ENCODE measurements around the gene RPL22.

The RPL22 gene

DNA sequence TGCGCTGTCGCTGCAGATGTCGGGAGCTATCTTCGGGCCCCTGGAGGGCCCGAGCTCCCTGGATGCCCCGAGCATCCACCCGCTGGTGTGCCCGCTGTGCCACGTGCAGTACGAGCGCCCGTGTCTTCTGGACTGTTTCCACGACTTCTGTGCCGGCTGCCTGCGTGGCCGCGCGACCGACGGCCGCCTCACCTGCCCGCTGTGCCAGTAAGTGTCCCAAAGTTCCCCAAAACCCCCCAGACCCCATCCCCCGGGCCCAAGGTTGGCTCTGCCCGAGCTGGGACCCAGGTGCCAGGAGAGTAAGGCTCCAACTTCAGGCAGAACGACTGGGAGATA lies 7.1 kb upstream of the RPL22 start:
- no peak for DNase-seq (ENCODE audit: low read depth, low spot score)
- peak overlapping the region; percentile 77 for H3K27ac ChIP-seq

GRCh38 chr1:6205849-6206519 lies 6.6 kb upstream of the RPL22 start, which contains the start of gene RNF207:
RNF207 (plus strand) TSS chr1:6206119; CDS start chr1:6206536, 417 bp downstream.
- no peak for DNase-seq (ENCODE audit: low read depth, low spot score)
- peak within 1 kb of the TSS; percentile 77 for H3K27ac ChIP-seq

- no peak overlapping the region for H3K27ac ChIP-seq
- no peak for DNase-seq (ENCODE audit: low read depth, low spot score)
Observed at GRCh38 chr1:6202256-6202655, 2.9 kb upstream of the RPL22 start.

- DNase-seq (ENCODE audit: low read depth, low spot score), result no peak
- H3K27ac ChIP-seq, result peak overlapping the region; percentile 69
Observed at GRCh38 chr1:6200188-6200809, 904 bp upstream of the RPL22 start.

DNA sequence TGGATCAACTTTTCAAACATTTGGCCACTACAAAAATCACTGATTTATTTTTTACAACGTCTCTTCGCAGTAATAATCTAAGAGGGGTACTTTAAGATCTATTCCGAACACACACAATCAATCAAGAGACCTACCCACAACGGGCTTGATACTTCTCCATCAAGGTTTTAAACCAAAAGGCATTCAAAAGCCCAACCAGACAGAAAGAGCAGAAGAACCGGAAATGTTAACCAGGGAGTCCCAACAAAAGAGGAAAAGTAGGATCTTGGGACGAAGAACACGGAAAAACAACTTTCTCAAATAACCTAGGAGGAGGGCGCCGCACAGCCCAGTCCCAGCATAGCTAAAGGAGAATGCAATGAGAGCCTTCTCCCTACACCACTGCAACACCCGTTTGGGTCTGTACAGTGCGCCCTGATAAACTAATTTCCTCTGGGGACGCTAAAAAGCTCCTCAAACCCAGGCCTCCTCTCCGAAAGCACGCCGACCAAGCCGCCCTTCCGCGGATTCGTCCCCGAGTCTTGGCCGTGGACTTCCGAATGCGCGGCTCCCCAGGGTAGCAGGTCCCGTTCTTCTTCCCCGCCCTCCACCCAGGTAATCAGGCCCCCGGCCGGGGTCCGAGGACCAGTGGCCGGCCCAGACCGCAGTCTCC lies 623 bp downstream of the RPL22 start:
- DNase-seq (ENCODE audit: low read depth, low spot score), result no peak
- H3K27ac ChIP-seq, result peak overlapping the region; percentile 69

GRCh38 chr1:6197746-6198427 lies 1.5 kb downstream of the RPL22 start:
- H3K27ac ChIP-seq, result no peak overlapping the region
- DNase-seq (ENCODE audit: low read depth, low spot score), result no peak

DNA sequence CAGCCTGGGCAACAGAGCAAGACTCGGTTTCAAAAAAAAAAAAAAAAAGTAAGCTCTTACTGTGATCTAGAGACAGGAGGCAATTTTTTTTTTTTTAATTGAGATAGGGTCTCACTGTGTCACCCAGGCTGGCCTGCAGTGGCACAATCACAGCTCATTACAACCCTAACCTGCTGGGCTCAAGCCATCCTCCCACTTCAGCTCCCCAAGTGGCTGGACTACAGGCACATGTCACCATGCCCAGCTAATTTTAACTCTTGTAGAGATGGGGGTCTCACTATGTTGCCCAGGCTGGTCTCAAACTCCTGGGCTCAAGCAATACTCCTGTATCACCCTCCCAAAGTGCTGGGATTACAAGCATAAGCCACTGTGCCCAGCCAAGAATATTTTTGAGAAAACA lies 7.4 kb downstream of the RPL22 start:
- DNase-seq (ENCODE audit: low read depth, low spot score), result no peak

DNA sequence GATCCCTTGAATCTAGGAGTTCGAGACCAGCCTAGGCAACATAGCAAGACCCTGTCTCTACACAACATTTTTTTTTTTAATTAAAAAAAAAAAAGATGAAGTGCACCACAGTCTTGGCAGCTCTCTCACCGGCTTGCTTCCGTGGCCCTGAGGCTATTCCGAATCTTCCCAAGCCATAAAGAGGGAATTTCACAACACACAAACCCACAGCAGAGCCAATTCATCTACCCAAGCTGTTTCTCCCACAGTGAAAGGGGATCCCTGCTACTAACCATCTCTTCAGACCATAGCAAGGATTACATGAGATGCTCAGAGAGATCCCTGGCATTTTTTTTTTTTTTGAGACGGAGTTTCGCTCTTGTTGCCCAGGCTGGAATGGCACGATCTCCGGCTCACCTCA lies 10.9 kb downstream of the RPL22 start:
- no peak overlapping the region for H3K27ac ChIP-seq
- DNase-seq (ENCODE audit: low read depth, low spot score), result no peak

More for the DNA sequence above, 7.4 kb downstream of the RPL22 start:
- H3K27ac ChIP-seq, result no peak overlapping the region

GRCh38 chr1:6185635-6186382 lies 13.6 kb downstream of the RPL22 start:
- no peak overlapping the region for H3K27ac ChIP-seq
- DNase-seq (ENCODE audit: low read depth, low spot score), result no peak

GRCh38 chr1:6185151-6185550 lies 14.2 kb downstream of the RPL22 start:
- no peak overlapping the region for H3K27ac ChIP-seq
- DNase-seq (ENCODE audit: low read depth, low spot score), result no peak

DNA sequence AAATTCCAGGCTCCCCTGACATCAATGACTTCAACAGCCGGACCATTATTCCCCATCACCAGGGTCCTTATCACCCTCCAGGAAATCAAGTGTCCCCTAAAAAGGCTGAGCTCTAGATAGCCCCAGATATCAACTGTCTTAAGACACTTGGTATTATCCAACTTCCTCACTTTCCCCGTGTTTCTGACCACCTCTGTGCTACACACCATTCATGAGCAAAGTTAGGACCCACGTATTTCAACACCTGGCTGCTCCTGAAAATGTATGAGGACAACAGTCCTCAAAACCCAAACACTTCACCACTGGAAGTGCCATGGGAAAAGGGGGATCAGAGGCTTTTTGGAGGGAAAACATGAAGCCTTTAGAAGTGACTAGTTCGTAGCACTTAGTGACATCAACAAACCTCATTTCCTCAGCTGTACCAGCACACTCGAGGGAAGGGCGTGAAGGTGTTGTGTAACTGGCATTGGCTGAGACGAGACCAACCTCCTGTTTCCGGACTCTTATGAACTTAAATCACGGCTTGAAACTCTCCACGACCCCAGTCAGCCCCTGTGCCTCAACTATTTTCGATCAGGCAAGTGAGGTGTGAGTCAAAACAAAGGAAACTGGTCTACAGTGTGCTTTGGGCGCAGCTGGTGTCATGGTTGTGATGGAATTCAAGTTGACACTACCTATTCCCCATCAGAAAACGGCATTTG lies 15.2 kb downstream of the RPL22 start:
- H3K27ac ChIP-seq, result no peak overlapping the region
- no peak for DNase-seq (ENCODE audit: low read depth, low spot score)

- DNase-seq (ENCODE audit: low read depth, low spot score), result no peak
- H3K27ac ChIP-seq, result no peak overlapping the region
Observed at GRCh38 chr1:6183520-6183989, 15.8 kb downstream of the RPL22 start.

DNA sequence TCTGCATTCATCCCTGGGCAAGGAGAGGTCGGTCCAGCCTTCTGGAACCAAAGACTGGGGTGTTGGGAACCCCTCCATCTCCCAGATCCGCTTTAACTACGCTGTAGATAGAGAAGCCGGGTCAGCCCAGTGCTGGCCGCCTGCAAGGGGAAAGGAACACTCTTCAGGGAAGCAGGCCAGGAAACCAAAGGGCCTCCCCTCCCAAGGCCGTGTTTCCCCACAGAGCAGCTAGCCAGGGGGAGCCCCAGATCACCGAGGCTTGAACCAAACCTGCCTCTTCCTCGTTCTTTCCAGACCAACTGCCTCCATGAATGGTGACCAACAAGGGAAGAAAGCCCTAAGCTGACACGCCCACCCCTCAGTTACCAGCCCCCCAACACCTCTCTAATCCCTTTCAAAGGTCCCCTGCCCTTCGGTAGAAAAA lies 18.0 kb downstream of the RPL22 start:
- DNase-seq (ENCODE audit: low read depth, low spot score), result no peak
- H3K27ac ChIP-seq, result no peak overlapping the region

DNA sequence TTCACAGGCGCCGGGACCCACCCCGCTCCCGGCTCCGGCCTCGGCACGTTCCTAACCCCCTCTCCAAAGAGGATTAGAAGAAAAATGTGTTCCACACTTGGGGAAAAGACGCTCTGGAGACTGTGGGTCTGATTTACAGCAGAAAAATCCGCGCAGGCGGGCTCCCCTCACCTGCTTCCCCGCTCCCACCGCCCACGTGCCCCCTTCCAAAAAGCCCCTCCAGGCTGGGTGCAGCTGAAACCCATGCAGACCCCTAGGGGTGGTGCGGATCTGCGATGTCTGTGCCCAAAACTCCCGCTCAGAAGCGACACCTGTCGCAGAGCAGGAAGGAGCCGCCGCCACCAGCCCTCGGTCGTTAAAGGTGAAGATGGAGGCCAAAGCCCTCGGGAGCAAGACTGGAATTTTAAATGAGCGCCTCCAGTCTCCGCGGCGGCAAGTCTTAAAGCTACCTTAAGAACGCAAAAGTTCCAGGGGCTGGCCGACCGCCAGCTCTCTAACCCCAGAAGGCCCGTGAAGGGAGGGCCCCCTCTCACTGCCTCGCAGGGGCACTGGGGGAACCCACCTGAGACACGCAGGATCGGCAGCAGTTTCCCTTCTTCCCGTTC lies 18.6 kb downstream of the RPL22 start:
- no peak overlapping the region for H3K27ac ChIP-seq
- no peak for DNase-seq (ENCODE audit: low read depth, low spot score)

DNA sequence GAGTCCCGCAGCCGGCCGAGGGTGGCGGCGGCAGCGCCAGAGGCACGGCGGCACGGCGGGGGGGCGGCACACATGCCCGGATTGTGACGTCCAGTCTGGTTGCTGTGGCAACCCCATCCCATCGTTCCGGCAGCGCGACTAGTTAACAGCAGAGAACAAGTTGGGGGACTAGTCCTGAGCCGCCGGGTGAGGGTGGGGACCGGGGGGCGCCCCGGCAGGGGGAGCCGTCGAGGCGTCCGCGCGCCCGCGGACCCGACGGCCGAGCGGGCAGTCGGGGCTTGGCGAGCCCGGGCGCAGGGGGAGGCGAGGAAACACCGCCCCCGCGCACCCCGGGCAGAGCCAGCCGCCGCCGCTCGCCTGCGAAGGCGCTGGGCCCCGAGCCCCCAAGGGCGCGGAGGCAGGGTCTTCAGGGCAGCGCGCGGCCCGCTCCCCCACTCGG lies 19.1 kb downstream of the RPL22 start, which contains the start of gene CHD5:
CHD5 (minus strand) TSS at position 54 of the 439 bp plus-strand sequence. CDS start 298 bp downstream, outside the sequence.
- H3K27ac ChIP-seq, result no peak within 1 kb of the TSS
- no peak for DNase-seq (ENCODE audit: low read depth, low spot score)

GRCh38 chr1:6179564-6180175 lies 19.7 kb downstream of the RPL22 start:
- DNase-seq (ENCODE audit: low read depth, low spot score), result no peak
- no peak overlapping the region for H3K27ac ChIP-seq

DNA sequence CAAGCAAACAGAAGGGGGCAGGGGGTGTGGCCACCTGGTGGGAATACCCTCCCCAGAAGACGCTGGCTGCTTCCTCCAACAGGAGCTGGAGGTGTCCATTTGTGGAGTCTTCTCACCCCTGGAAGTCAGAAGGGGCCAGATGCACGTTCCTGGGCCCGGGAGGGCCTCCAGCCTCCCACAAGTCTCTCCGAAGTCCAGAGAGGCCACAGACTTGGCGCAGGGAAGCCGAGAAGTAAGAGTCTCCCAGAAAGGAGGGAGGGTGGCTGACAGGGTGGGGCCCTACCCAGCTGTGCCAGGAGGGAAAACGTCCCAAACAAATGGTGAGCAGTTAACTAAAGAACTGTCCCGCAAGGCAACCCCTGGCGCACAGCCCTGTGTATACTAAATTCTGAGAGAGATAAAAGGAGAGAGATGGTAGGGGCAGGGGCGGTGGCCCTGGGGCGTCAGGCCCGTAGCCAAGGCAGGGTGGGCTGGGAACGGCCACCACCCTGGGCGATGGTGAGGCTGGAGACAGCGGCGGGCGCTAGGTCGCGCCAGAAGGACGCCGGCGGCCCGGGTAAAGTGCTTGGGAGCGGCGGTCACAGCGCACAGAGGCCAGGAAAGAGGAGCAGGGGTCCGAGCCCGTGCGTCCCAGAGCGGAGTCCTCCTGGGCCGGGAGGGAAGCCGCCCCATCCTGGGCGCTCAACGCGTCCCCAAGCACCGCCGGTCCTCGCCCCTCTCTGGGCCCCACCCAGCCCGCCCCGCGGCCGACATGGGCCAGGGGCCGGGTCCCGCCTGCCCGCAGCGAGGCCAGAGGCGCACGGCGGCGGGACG lies 20.4 kb downstream of the RPL22 start:
- H3K27ac ChIP-seq, result no peak overlapping the region
- no peak for DNase-seq (ENCODE audit: low read depth, low spot score)

Data from epithelial cell of prostate (primary cell).